ENCODE data around the gene CCN6.

- TF ChIP-seq CTCF (IDR thresholded peaks at IDR 0.05) = no peak
- TF ChIP-seq POLR2A (IDR thresholded peaks at IDR 0.05) = no peak
These were observed 62.3 kb downstream of the CCN6 start for GRCh38 chr6:112116221-112116620.
